ENCODE data around the gene STIM2. TPM values are rescaled to one million over a fixed set of nuclear protein-coding genes. Genes with fewer than 3 reads are reported as not detected.

The STIM2 gene
- total and polyA plus RNA-seq, 2 of the 4 experiments (the other 2 are of a cell fraction), result 16.1 to 27.6 TPM

DNA sequence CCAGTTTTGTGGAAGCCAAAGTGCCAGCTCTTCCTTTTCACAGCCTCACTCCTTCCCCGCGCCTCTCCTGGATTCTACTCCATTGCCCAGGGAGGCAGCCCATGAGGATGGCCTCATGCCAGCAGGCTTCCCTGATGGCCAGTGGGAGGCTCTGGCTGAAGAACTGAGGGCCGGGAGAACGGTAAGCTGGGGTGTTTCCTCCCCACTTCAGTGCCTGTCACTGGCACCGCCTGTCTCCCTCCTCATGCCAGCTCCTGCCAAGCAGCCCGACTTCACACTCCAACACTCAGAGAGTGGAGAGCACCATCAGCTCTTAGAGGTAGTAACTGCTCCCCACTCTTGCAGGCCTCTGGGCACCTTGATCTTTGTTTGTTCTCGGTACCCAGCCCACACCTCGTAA lies 46.9 kb upstream of the STIM2 start:
- no TSS peak for BruUV-seq (replicated peaks)
- Histone ChIP-seq H3K27ac (ENCODE audit: insufficient read depth, low read length) (no peak overlapping the region), H3K36me3 (ENCODE audit: control insufficient read depth, insufficient read depth, low read length) (no peaks in the 10 kb centered on the region), H2AK9ac (replicated peaks; ENCODE audit: low read depth, low read length, poor library complexity) (no peak overlapping the region), H3K79me1 (ENCODE audit: low read depth in 1 of 2, low read length in 2 of 2) (no peaks in the 10 kb centered on the region), H4K8ac (ENCODE audit: low read depth in 2 of 2, low read length in 2 of 2) (no peak overlapping the region), H3K9me3 (ENCODE audit: control insufficient read depth, insufficient read depth, low read length) (no peaks in the 10 kb centered on the region), H4K5ac (ENCODE audit: low read depth, low read length) (no peak overlapping the region), H4K20me1 (ENCODE audit: insufficient read depth, low read length) (no peaks in the 10 kb centered on the region), H2BK20ac (ENCODE audit: low read depth, low read length) (no peak overlapping the region), H3K4me1 (ENCODE audit: control insufficient read depth, insufficient read depth, low read length) (peaks cover 2% of the 10 kb centered on the region; the same call in 1 of the 2 replicates), H3K23ac (ENCODE audit: low read depth, low read length) (no peak overlapping the region), H2BK120ac (ENCODE audit: low read depth, low read length) (no peak overlapping the region), H3K9me1 (ENCODE audit: insufficient read depth, low read length) (0 out of 2 replicates have a peak, but pooled peaks cover 6% of the 10 kb centered on the region), H3K4ac (ENCODE audit: low read depth, low read length) (no peak overlapping the region), H3K4me3 (ENCODE audit: insufficient read depth, low read depth, low read length) (no peak overlapping the region), H4K91ac (ENCODE audit: insufficient read depth, low read depth, low read length) (no peak overlapping the region), H3K14ac (replicated peaks; ENCODE audit: low read depth, low read length) (no peak overlapping the region), H3K18ac (ENCODE audit: low read depth, low read length) (no peak overlapping the region), H2BK5ac (ENCODE audit: low read depth, low read length, poor library complexity, severe bottlenecking) (no peak overlapping the region), H3K27me3 (ENCODE audit: control insufficient read depth, insufficient read depth, low read length) (no peaks in the 10 kb centered on the region; the same call in 1 of the 2 replicates), H2BK15ac (ENCODE audit: low read depth, low read length) (no peak overlapping the region), H2AFZ (replicated peaks; ENCODE audit: low read length, poor library complexity) (peak overlapping the region; percentile 57), H2AK5ac (ENCODE audit: low read depth, low read length) (no peak overlapping the region), H3K4me2 (ENCODE audit: low read depth, low read length) (no peak overlapping the region), H3K9ac (ENCODE audit: low read depth, low read length) (no peak overlapping the region), H3K56ac (ENCODE audit: extremely low read depth, insufficient read depth, low read length) (no peak overlapping the region)
- CTCF ChIA-PET, result interaction anchor here (0.9 kb wide), 2 partner anchors 11 to 72 kb away, joined by 3 read pairs; no protein-coding TSS in a partner anchor
- POLR2A ChIA-PET (ENCODE audit: unreplicated experiment), result no interaction called here
- in situ Hi-C loops (cut with MboI; ENCODE audit: low sequenced_read_pairs), result no loop called here
- dilution Hi-C loops (cut with HindIII; ENCODE audit: low sequenced_read_pairs, unreplicated experiment), result no loop called here
- DNase-seq (no peak), ATAC-seq (ENCODE audit: low read depth) (no peak)
- TF ChIP-seq CHD1 (IDR thresholded peaks at IDR 0.05; ENCODE audit: low read depth, low read length), result no peak
- TF ChIP-seq, protein P1, sequence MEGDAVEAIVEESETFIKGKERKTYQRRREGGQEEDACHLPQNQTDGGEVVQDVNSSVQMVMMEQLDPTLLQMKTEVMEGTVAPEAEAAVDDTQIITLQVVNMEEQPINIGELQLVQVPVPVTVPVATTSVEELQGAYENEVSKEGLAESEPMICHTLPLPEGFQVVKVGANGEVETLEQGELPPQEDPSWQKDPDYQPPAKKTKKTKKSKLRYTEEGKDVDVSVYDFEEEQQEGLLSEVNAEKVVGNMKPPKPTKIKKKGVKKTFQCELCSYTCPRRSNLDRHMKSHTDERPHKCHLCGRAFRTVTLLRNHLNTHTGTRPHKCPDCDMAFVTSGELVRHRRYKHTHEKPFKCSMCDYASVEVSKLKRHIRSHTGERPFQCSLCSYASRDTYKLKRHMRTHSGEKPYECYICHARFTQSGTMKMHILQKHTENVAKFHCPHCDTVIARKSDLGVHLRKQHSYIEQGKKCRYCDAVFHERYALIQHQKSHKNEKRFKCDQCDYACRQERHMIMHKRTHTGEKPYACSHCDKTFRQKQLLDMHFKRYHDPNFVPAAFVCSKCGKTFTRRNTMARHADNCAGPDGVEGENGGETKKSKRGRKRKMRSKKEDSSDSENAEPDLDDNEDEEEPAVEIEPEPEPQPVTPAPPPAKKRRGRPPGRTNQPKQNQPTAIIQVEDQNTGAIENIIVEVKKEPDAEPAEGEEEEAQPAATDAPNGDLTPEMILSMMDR (conservative IDR thresholded peaks at IDR 0.05; ENCODE audit: low read depth, low read length), result no peak
- TF ChIP-seq MXI1 (IDR thresholded peaks at IDR 0.05; ENCODE audit: borderline replicate concordance, low read depth, low read length), result no peak
- no peak for TF ChIP-seq RAD21 (IDR thresholded peaks at IDR 0.05; ENCODE audit: low read length)
- no peak for TF ChIP-seq RFX5 (IDR thresholded peaks at IDR 0.05; ENCODE audit: low read depth, low read length)
- TF ChIP-seq, protein P2, sequence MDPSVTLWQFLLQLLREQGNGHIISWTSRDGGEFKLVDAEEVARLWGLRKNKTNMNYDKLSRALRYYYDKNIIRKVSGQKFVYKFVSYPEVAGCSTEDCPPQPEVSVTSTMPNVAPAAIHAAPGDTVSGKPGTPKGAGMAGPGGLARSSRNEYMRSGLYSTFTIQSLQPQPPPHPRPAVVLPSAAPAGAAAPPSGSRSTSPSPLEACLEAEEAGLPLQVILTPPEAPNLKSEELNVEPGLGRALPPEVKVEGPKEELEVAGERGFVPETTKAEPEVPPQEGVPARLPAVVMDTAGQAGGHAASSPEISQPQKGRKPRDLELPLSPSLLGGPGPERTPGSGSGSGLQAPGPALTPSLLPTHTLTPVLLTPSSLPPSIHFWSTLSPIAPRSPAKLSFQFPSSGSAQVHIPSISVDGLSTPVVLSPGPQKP (IDR thresholded peaks at IDR 0.05; ENCODE audit: borderline replicate concordance, low read depth, low read length), result no peak
- no peak for TF ChIP-seq CEBPB (IDR thresholded peaks at IDR 0.05; ENCODE audit: low read depth, low read length)
- TF ChIP-seq MAZ (IDR thresholded peaks at IDR 0.05; ENCODE audit: borderline replicate concordance, low read depth, low read length), result no peak
- TF ChIP-seq SMC3 (IDR thresholded peaks at IDR 0.05; ENCODE audit: low read depth, low read length), result no peak
- intact Hi-C loops (cut with micrococcal nuclease), result no loop called here
- no CpG with 5 or more reads among the region's 8 CpGs for WGBS, 2 experiments (ENCODE audit: extremely low coverage in 2 of 2, insufficient read length in 1 of 2)
